HG03575 (cell line): ENCODE data around the gene PADI1.
"Not testable (repeated sequence)": the region's sequence is repeated elsewhere in the genome, so short reads cannot be mapped to it uniquely, and the experiment has no call there.

Experiments used
- ATAC-seq: cut with Tn5 transposase; IDR thresholded peaks from one replicate; pipeline ENCODE4 v1.9.1; 2021; ENCODE audit not compliant: unreplicated experiment, insufficient number of reproducible peaks, low FRiP score; ENCODE audit errors: extremely low read depth

Gene PADI1

GRCh38 chr1:17233675-17234320 is 28.9 kb downstream of the PADI1 start:
- no peak for ATAC-seq

- no peak for ATAC-seq
Observed at GRCh38 chr1:17234405-17234804, 29.5 kb downstream of the PADI1 start.

GRCh38 chr1:17235135-17235885 is 30.4 kb downstream of the PADI1 start:
- ATAC-seq: no peak

GRCh38 chr1:17236779-17237560 is 32.0 kb downstream of the PADI1 start:
- no peak for ATAC-seq

- no peak for ATAC-seq
Observed at GRCh38 chr1:17237561-17237903, 32.6 kb downstream of the PADI1 start.

GRCh38 chr1:17239420-17239819 is 34.5 kb downstream of the PADI1 start:
- no peak for ATAC-seq

GRCh38 chr1:17241011-17241779 is 36.3 kb downstream of the PADI1 start:
- not testable (repeated sequence) for ATAC-seq

GRCh38 chr1:17241780-17242074 is 36.8 kb downstream of the PADI1 start:
- ATAC-seq: not testable (repeated sequence)

GRCh38 chr1:17243274-17243673 is 38.3 kb downstream of the PADI1 start:
- ATAC-seq: no peak

GRCh38 chr1:17244821-17245740 is 40.2 kb downstream of the PADI1 start:
- no peak for ATAC-seq

GRCh38 chr1:17245816-17246325 is 40.9 kb downstream of the PADI1 start:
- ATAC-seq: no peak

- no peak for ATAC-seq
Observed at GRCh38 chr1:17246971-17247370, 42.0 kb downstream of the PADI1 start.

GRCh38 chr1:17248781-17249180 is 43.9 kb downstream of the PADI1 start, which contains the start of gene PADI3:
Gene PADI3, plus strand, starts transcription at chr1:17249098. Its CDS starts 40 bp downstream, at chr1:17249138.
- ATAC-seq: no peak

- no peak for ATAC-seq
Observed at GRCh38 chr1:17250601-17251000, 45.7 kb downstream of the PADI1 start.

- no peak for ATAC-seq
Observed at GRCh38 chr1:17251246-17251645, 46.3 kb downstream of the PADI1 start.

GRCh38 chr1:17251701-17252376 is 46.9 kb downstream of the PADI1 start:
- ATAC-seq: no peak

- no peak for ATAC-seq
Observed at GRCh38 chr1:17255336-17255735, 50.4 kb downstream of the PADI1 start.
